CD14-positive monocyte (primary cell): ENCODE measurements around the gene SLC2A14. TPM values are rescaled to one million over a fixed set of nuclear protein-coding genes. Genes with fewer than 3 reads are reported as not detected.

Experiments used
- DNase-seq, 3 donors: peaks; one replicate each; pipeline ENCODE4 v3.0.0-alpha.2; 2011 to 2022
- H2AFZ ChIP-seq: 2 replicates; pipeline ENCODE4 v1.6.0; 2012; ENCODE audit warnings: mild to moderate bottlenecking, low read depth, low read length, inconsistent platforms; ENCODE audit not compliant: insufficient read depth, poor library complexity, severe bottlenecking
- H3K27ac ChIP-seq, 2 donors: 1 replicate in 1 of 2; 2 replicates in 1 of 2; pipeline ENCODE4 v1.5.1; 2012 to 2013; ENCODE audit warnings: low read length in 2 of 2, control low read depth in 1 of 2, inconsistent platforms in 1 of 2, low read depth in 1 of 2, mild to moderate bottlenecking in 1 of 2
- H3K27me3 ChIP-seq, 2 donors: one replicate each; pipeline versions ENCODE4 v1.6.0 to v1.6.1; 2011 to 2013; ENCODE audit warnings: low read length in 2 of 2; ENCODE audit not compliant: control insufficient read depth in 2 of 2, insufficient read depth in 2 of 2
- H3K36me3 ChIP-seq, 2 donors: replicated peaks in 1 of 2; 1 replicate in 1 of 2; 2 replicates in 1 of 2; pipeline versions ENCODE4 v1.5.1 to v1.6.1; 2012 to 2013; ENCODE audit warnings: low read length in 2 of 2, control low read depth in 1 of 2, inconsistent platforms in 1 of 2, mild to moderate bottlenecking in 1 of 2; ENCODE audit not compliant: insufficient read depth in 2 of 2, control insufficient read depth in 1 of 2
- H3K4me1 ChIP-seq, 2 donors: 1 replicate in 1 of 2; 2 replicates in 1 of 2; pipeline versions ENCODE4 v1.5.1 to v1.6.1; 2012 to 2013; ENCODE audit warnings: low read length in 2 of 2, control low read depth in 1 of 2, inconsistent platforms in 1 of 2, mild to moderate bottlenecking in 1 of 2, moderate library complexity in 1 of 2; ENCODE audit not compliant: insufficient read depth in 2 of 2, control insufficient read depth in 1 of 2
- H3K4me2 ChIP-seq: replicated peaks from 2 replicates; pipeline ENCODE3; 2012; ENCODE audit warnings: low read length, moderate library complexity, mild to moderate bottlenecking; ENCODE audit not compliant: poor library complexity, severe bottlenecking; ENCODE audit errors: extremely low read depth
- H3K4me3 ChIP-seq, 3 experiments: fragments of 200-600 bp in 1 of 3; sonication (generic) in 1 of 3; replicated peaks in 1 of 3; 1 replicate in 2 of 3; 2 replicates in 1 of 3; pipeline ENCODE4 v1.5.1; 2011 to 2013; ENCODE audit warnings: low read length in 3 of 3, mild to moderate bottlenecking in 3 of 3, control low read depth in 2 of 3, low read depth in 2 of 3, inconsistent platforms in 1 of 3, moderate library complexity in 1 of 3
- H3K79me2 ChIP-seq: 2 replicates; pipeline ENCODE4 v1.6.0; 2012; ENCODE audit warnings: mild to moderate bottlenecking, control low read depth, inconsistent platforms, low read length, moderate library complexity; ENCODE audit not compliant: insufficient read depth
- H3K9ac ChIP-seq: 2 replicates; pipeline ENCODE4 v1.6.0; 2017; ENCODE audit warnings: low read length, mild to moderate bottlenecking; ENCODE audit not compliant: insufficient read depth, poor library complexity, severe bottlenecking
- H3K9me3 ChIP-seq, 2 donors: replicated peaks in 1 of 2; 1 replicate in 1 of 2; 2 replicates in 1 of 2; pipeline versions ENCODE4 v1.5.1 to v1.6.1; 2012 to 2013; ENCODE audit warnings: low read length in 2 of 2, control low read depth in 1 of 2; ENCODE audit not compliant: control insufficient read depth in 1 of 2, insufficient read depth in 1 of 2
- H4K20me1 ChIP-seq: 2 replicates; pipeline ENCODE4 v1.6.0; 2012; ENCODE audit warnings: mild to moderate bottlenecking, low read length, control low read depth, moderate library complexity; ENCODE audit not compliant: insufficient read depth
- H3K27ac Mint-ChIP-seq, 7 donors: one replicate each; pipeline ENCODE4 v1.8.0; 2020; ENCODE audit warnings: mild to moderate bottlenecking in 7 of 7, mixed read lengths in 7 of 7, moderate library complexity in 6 of 7, inconsistent platforms in 2 of 7
- H3K27me3 Mint-ChIP-seq, 3 donors: one replicate each; pipeline ENCODE4 v1.8.0; 2021 to 2022; ENCODE audit warnings: low read depth in 3 of 3, mild to moderate bottlenecking in 3 of 3, mixed read lengths in 3 of 3, moderate library complexity in 3 of 3, inconsistent platforms in 1 of 3
- H3K36me3 Mint-ChIP-seq, 2 donors: one replicate each; pipeline ENCODE4 v1.8.0; 2020; ENCODE audit warnings: mixed read lengths in 2 of 2, inconsistent platforms in 1 of 2, mild to moderate bottlenecking in 1 of 2
- H3K4me1 Mint-ChIP-seq: one replicate; pipeline ENCODE4 v1.8.0; 2020; ENCODE audit warnings: mild to moderate bottlenecking, mixed read lengths
- H3K4me3 Mint-ChIP-seq, 2 donors: one replicate each; pipeline ENCODE4 v1.8.0; 2020; ENCODE audit warnings: mild to moderate bottlenecking in 2 of 2, mixed read lengths in 2 of 2, moderate library complexity in 1 of 2
- H3K9me3 Mint-ChIP-seq, 7 donors: one replicate each; pipeline ENCODE4 v1.8.0; 2020 to 2022; ENCODE audit warnings: mixed read lengths in 7 of 7, mild to moderate bottlenecking in 6 of 7, moderate library complexity in 6 of 7, inconsistent platforms in 2 of 7
- CTCF ChIP-seq: fragments of 200-600 bp; IDR thresholded peaks from one replicate; pipeline ENCODE4 v1.8.0; 2022; ENCODE audit warnings: antibody characterized with exemption, mild to moderate bottlenecking
- WGBS: methylation state at CpG from one replicate; pipeline ENCODE4 v1.1.5; 2013; ENCODE audit warnings: missing lambda C conversion rate; ENCODE audit not compliant: insufficient coverage; 5-methylcytosine and 5-hydroxymethylcytosine counted together
- intact Hi-C, 2 donors: fragments of 100-400 bp; cut with micrococcal nuclease; formaldehyde crosslinking; loops; one replicate each; pipeline versions ENCODE4 v1.15.0 to v1.15.1; 2023
- polyA plus RNA-seq, 3 donors: library from polyadenylated mRNA; depleted of rRNA in 1 of 3; unstranded in 2 of 3; stranded (reverse) in 1 of 3; fragments of 300-500 nt in 2 of 3; fragments of >200 nt in 1 of 3; fragmentation: Illumina TruSeq in 2 of 3; gene quantifications; 1 replicate in 2 of 3; 2 replicates in 1 of 3; pipeline ENCODE4 v1.2.3, GENCODE V29; 2012 to 2021

Gene SLC2A14
- polyA plus RNA-seq, 3 donors = 0.21 to 3.1 (median 0.29) TPM

- no peak overlapping the region for H2AFZ ChIP-seq
- H3K9ac ChIP-seq = no peak overlapping the region
- WGBS = 90% methylated on average over 2 of the region's 4 CpGs
- peaks cover 0 to 12% (median 7%) of the 10 kb centered on the region in 7 donors for H3K9me3 Mint-ChIP-seq
- TF ChIP-seq CTCF = no peak
- no peak overlapping the region for H3K4me2 ChIP-seq
- H3K4me1 ChIP-seq = peaks cover 10 to 11% of the 10 kb centered on the region in 2 donors
- H3K4me3 ChIP-seq = no peak overlapping the region
- H3K4me3 Mint-ChIP-seq = no peak overlapping the region
- H3K27me3 Mint-ChIP-seq = peaks cover 31 to 35% (median 34%) of the 10 kb centered on the region in 3 donors
- peaks cover 28% of the 10 kb centered on the region for H3K4me1 Mint-ChIP-seq
- no peak for DNase-seq
- no peak overlapping the region for H3K27ac Mint-ChIP-seq
- H3K9me3 ChIP-seq = peaks cover 6% of the 10 kb centered on the region in 2 donors
- no peaks in the 10 kb centered on the region for H3K79me2 ChIP-seq
- intact Hi-C loops = loop anchor here (10.0 kb wide), 2 partner anchors 66 to 126 kb away; partner anchors contain the start of gene SLC2A3 (in 1 of the 2)
- peaks cover 7 to 39% of the 10 kb centered on the region in 2 donors for H3K27me3 ChIP-seq
- no peak overlapping the region for H3K27ac ChIP-seq
- no peaks in the 10 kb centered on the region for H3K36me3 ChIP-seq
- no peaks in the 10 kb centered on the region for H4K20me1 ChIP-seq
- peaks cover 3 to 11% of the 10 kb centered on the region in 2 donors for H3K36me3 Mint-ChIP-seq
Observed at GRCh38 chr12:7869137-7869536, 3.6 kb downstream of the SLC2A14 start.

GRCh38 chr12:7868391-7868790, 4.3 kb downstream of the SLC2A14 start:
- peaks cover 3 to 6% of the 10 kb centered on the region in 2 donors for H3K9me3 ChIP-seq
- H3K36me3 ChIP-seq = no peaks in the 10 kb centered on the region
- no peak for DNase-seq
- no peak overlapping the region for H3K9ac ChIP-seq
- intact Hi-C loops = loop anchor here (10.0 kb wide), 2 partner anchors 66 to 126 kb away; partner anchors contain the start of gene SLC2A3 (in 1 of the 2)
- no peaks in the 10 kb centered on the region for H4K20me1 ChIP-seq
- no peak for TF ChIP-seq CTCF
- no CpG with 5 or more reads among the region's 4 CpGs for WGBS
- Mint-ChIP-seq H3K36me3 (peaks cover 0 to 8% of the 10 kb centered on the region in 2 donors), H3K9me3 (peaks cover 0 to 9% (median 3%) of the 10 kb centered on the region in 7 donors), H3K4me1 (peaks cover 32% of the 10 kb centered on the region), H3K27me3 (peaks cover 24 to 31% (median 27%) of the 10 kb centered on the region in 3 donors), H3K4me3 (no peak overlapping the region), H3K27ac (no peak overlapping the region)
- H2AFZ ChIP-seq = no peak overlapping the region
- H3K27me3 ChIP-seq = peaks cover 2 to 32% of the 10 kb centered on the region in 2 donors
- no peak overlapping the region for H3K4me2 ChIP-seq
- H3K79me2 ChIP-seq = no peaks in the 10 kb centered on the region
- H3K27ac ChIP-seq = no peak overlapping the region
- peaks cover 9 to 14% of the 10 kb centered on the region in 2 donors for H3K4me1 ChIP-seq
- no peak overlapping the region for H3K4me3 ChIP-seq
